ENCODE results near the gene ABHD17C.

ABHD17C gene

GRCh38 chr15:80768158-80768557 is 73.0 kb downstream of the ABHD17C start:
- TF ChIP-seq FOXP2 (optimal IDR thresholded peaks at IDR 0.05; ENCODE audit: borderline replicate concordance, extremely low read depth, extremely low read length, insufficient read depth) (no peak), POLR2AphosphoS5 (IDR thresholded peaks at IDR 0.05; ENCODE audit: low read depth, low read length) (no peak), REST (IDR thresholded peaks at IDR 0.05; ENCODE audit: insufficient read depth in 1 of 2, low read depth in 2 of 2, low read length in 2 of 2) (no peak), TAF1 (IDR thresholded peaks at IDR 0.05; ENCODE audit: borderline replicate concordance, insufficient read depth, low read length) (no peak), SIN3A (IDR thresholded peaks at IDR 0.05; ENCODE audit: borderline replicate concordance, insufficient read depth, low read length) (no peak)

GRCh38 chr15:80769153-80769828 is 74.2 kb downstream of the ABHD17C start:
- TF ChIP-seq REST (IDR thresholded peaks at IDR 0.05; ENCODE audit: insufficient read depth in 1 of 2, low read depth in 2 of 2, low read length in 2 of 2) (no peak), SIN3A (IDR thresholded peaks at IDR 0.05; ENCODE audit: borderline replicate concordance, insufficient read depth, low read length) (no peak), POLR2AphosphoS5 (IDR thresholded peaks at IDR 0.05; ENCODE audit: low read depth, low read length) (no peak), TAF1 (IDR thresholded peaks at IDR 0.05; ENCODE audit: borderline replicate concordance, insufficient read depth, low read length) (no peak), FOXP2 (optimal IDR thresholded peaks at IDR 0.05; ENCODE audit: borderline replicate concordance, extremely low read depth, extremely low read length, insufficient read depth) (no peak)

- TF ChIP-seq REST (IDR thresholded peaks at IDR 0.05; ENCODE audit: insufficient read depth in 1 of 2, low read depth in 2 of 2, low read length in 2 of 2) (no peak), FOXP2 (optimal IDR thresholded peaks at IDR 0.05; ENCODE audit: borderline replicate concordance, extremely low read depth, extremely low read length, insufficient read depth) (no peak), TAF1 (IDR thresholded peaks at IDR 0.05; ENCODE audit: borderline replicate concordance, insufficient read depth, low read length) (no peak), SIN3A (IDR thresholded peaks at IDR 0.05; ENCODE audit: borderline replicate concordance, insufficient read depth, low read length) (no peak), POLR2AphosphoS5 (IDR thresholded peaks at IDR 0.05; ENCODE audit: low read depth, low read length) (no peak)
Observed at GRCh38 chr15:80769829-80770705, 75.0 kb downstream of the ABHD17C start.

GRCh38 chr15:80773122-80773551 is 78.0 kb downstream of the ABHD17C start:
- TF ChIP-seq SIN3A (IDR thresholded peaks at IDR 0.05; ENCODE audit: borderline replicate concordance, insufficient read depth, low read length): no peak
- TF ChIP-seq POLR2AphosphoS5 (IDR thresholded peaks at IDR 0.05; ENCODE audit: low read depth, low read length): no peak
- no peak for TF ChIP-seq TAF1 (IDR thresholded peaks at IDR 0.05; ENCODE audit: borderline replicate concordance, insufficient read depth, low read length)
- TF ChIP-seq FOXP2 (optimal IDR thresholded peaks at IDR 0.05; ENCODE audit: borderline replicate concordance, extremely low read depth, extremely low read length, insufficient read depth): no peak
- TF ChIP-seq REST (IDR thresholded peaks at IDR 0.05; ENCODE audit: insufficient read depth in 1 of 2, low read depth in 2 of 2, low read length in 2 of 2): no peak
